Body of pancreas (tissue), 4 donors: ENCODE data around the gene ALG11. TPM values are rescaled to one million over a fixed set of nuclear protein-coding genes. Genes with fewer than 3 reads are reported as not detected.

Experiments used
- ATAC-seq: fragments of 150-250 bp; one replicate; pipeline ENCODE4 v1.9.1; 2016
- DNase-seq, 4 donors: peaks; one replicate each; pipeline ENCODE4 v3.0.0-alpha.2; 2019
- H3K27ac ChIP-seq, 4 donors: fragments of 200-600 bp; sonication (generic); 1 replicate in 3 of 4; 2 replicates in 1 of 4; pipeline versions ENCODE4 v1.5.1 to v1.6.1; 2016 to 2019; ENCODE audit warnings: mild to moderate bottlenecking in 1 of 4, mixed read lengths in 1 of 4, moderate library complexity in 1 of 4
- H3K27me3 ChIP-seq, 2 donors: fragments of 200-600 bp; sonication (generic); one replicate each; pipeline ENCODE4 v1.6.0; 2016; ENCODE audit warnings: mild to moderate bottlenecking in 1 of 2
- H3K36me3 ChIP-seq, 2 donors: fragments of 200-600 bp; sonication (generic); replicated peaks in 1 of 2; 2 replicates each; pipeline ENCODE4 v1.5.1; 2016; ENCODE audit warnings: low read depth in 2 of 2; ENCODE audit not compliant: insufficient read depth in 1 of 2
- H3K4me1 ChIP-seq: fragments of 200-600 bp; sonication (generic); one replicate; pipeline ENCODE4 v1.6.0; 2016
- H3K4me3 ChIP-seq, 2 donors: fragments of 200-600 bp; sonication (generic); 1 replicate in 1 of 2; 2 replicates in 1 of 2; pipeline ENCODE4 v1.5.1; 2016 to 2019
- H3K9me3 ChIP-seq, 3 donors: fragments of 200-600 bp; sonication (generic); 1 replicate in 2 of 3; 2 replicates in 1 of 3; pipeline ENCODE4 v1.5.1; 2016
- POLR2A ChIP-seq, 3 donors: fragments of 450-650 bp; IDR thresholded peaks; one replicate each; pipeline ENCODE4 v1.6.1; 2016; ENCODE audit warnings: antibody characterized with exemption in 3 of 3, mild to moderate bottlenecking in 2 of 3
- WGBS, 2 donors: methylation state at CpG; one replicate each; pipeline ENCODE4 v1.1.5; 2017; 5-methylcytosine and 5-hydroxymethylcytosine counted together
- intact Hi-C: fragments of 100-400 bp; cut with DNase I; formaldehyde crosslinking; loops from one replicate; pipeline ENCODE4 v1.15.1; 2023
- total RNA-seq, 2 donors: library from RNA; depleted of rRNA; stranded (reverse); fragments of >200 nt; gene quantifications; one replicate each; pipeline ENCODE4 v1.1.0, GENCODE V29; 2016
- TF ChIP-seq, protein P1 (sequence below), 7 experiments: fragments of 450-650 bp in 4 of 7; fragments of 200-600 bp in 3 of 7; sonication (generic) in 3 of 7; IDR thresholded peaks; one replicate each; pipeline ENCODE4 v1.5.1; 2016 to 2019; ENCODE audit warnings: antibody characterized with exemption in 7 of 7

The ALG11 gene
- total RNA-seq, 2 donors from 2014 or later: 9.2 to 16.1 TPM

DNA sequence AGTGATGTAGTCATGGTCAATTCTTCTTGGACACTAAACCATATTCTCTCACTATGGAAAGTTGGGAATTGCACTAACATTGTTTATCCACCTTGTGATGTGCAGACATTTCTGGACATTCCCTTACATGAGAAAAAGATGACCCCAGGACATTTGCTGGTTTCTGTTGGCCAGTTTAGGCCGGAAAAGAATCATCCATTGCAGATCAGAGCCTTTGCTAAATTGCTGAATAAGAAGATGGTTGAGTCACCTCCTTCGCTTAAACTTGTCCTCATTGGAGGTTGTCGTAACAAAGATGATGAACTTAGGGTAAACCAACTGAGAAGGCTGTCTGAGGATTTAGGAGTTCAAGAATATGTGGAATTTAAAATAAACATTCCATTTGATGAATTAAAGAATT is 12.3 kb downstream of the ALG11 start, which contains the start of gene UTP14C:
Gene UTP14C (plus strand): TSS at position 211 of the 400 bp plus-strand sequence. CDS start 4,114 bp downstream, outside the sequence.
- DNase-seq (no peak), ATAC-seq (no peak)
- H3K36me3 ChIP-seq: peaks cover 0 to 6% of the 10 kb centered on the region in 2 donors
- peak within 1 kb of the TSS in 1 of 4 donors; percentile 47 for H3K27ac ChIP-seq
- intact Hi-C loops: no loop called here
- H3K9me3 ChIP-seq: no peaks in the 10 kb centered on the region
- no peak within 1 kb of the TSS for H3K4me3 ChIP-seq
- peaks cover 29% of the 10 kb centered on the region for H3K4me1 ChIP-seq
- no peaks in the 10 kb centered on the region for H3K27me3 ChIP-seq
- 95 to 97% methylated on average over 3 of the region's 3 CpGs for WGBS, 2 donors
- TF ChIP-seq, protein P1, sequence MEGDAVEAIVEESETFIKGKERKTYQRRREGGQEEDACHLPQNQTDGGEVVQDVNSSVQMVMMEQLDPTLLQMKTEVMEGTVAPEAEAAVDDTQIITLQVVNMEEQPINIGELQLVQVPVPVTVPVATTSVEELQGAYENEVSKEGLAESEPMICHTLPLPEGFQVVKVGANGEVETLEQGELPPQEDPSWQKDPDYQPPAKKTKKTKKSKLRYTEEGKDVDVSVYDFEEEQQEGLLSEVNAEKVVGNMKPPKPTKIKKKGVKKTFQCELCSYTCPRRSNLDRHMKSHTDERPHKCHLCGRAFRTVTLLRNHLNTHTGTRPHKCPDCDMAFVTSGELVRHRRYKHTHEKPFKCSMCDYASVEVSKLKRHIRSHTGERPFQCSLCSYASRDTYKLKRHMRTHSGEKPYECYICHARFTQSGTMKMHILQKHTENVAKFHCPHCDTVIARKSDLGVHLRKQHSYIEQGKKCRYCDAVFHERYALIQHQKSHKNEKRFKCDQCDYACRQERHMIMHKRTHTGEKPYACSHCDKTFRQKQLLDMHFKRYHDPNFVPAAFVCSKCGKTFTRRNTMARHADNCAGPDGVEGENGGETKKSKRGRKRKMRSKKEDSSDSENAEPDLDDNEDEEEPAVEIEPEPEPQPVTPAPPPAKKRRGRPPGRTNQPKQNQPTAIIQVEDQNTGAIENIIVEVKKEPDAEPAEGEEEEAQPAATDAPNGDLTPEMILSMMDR (IDR thresholded peaks at IDR 0.05): no peak
- TF ChIP-seq POLR2A (IDR thresholded peaks at IDR 0.05): no peak

DNA sequence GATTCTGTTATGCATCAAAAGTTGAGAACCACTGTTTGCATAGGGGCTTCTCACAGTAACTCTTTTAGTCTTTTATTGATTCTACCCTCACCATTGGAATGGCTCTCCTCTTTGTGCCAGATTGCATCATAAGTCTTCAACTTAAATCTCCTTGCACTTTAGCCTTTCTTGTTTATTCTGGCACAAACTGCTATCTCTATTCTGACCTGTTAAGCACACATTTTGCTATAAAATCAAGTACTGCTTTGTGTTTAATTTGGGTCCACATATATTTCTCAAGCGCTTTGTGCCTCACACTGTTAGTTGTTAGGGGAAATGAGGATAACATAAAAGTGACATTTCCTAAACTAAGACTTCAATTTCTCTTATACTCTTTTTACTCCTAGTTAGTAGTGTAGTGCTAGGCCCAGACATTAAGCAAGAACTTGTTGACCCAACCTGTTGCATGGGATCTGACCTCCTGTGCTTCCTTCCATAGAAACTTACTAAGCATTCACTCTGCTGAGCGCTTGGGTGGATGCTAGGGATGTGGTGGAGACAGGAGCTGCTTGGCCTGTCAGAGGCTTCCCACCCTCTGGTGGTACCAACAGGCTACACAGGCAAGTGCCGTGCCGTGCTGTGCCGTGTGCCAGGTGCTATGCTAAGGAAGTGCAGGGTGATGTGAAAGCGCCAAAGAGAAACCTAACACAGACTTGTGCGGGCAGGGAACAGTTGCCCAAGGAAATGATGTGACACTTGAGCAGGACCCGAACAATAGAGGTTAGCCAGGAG is 13.5 kb downstream of the ALG11 start:
- Histone ChIP-seq H3K27me3 (no peaks in the 10 kb centered on the region), H3K4me3 (no peak overlapping the region), H3K9me3 (no peaks in the 10 kb centered on the region), H3K27ac (peak overlapping the region in 2 of 4 donors; percentile 26 to 47), H3K4me1 (peaks cover 32% of the 10 kb centered on the region), H3K36me3 (peaks cover 0 to 3% of the 10 kb centered on the region in 2 donors)
- intact Hi-C loops: no loop called here
- WGBS, 2 donors: 82 to 87% methylated on average over 8 of the region's 8 CpGs
- ATAC-seq (peak; percentile 64), DNase-seq (peak in 1 of 4 donors; percentile 10)
- TF ChIP-seq POLR2A (IDR thresholded peaks at IDR 0.05): no peak
- TF ChIP-seq, protein P1 (IDR thresholded peaks at IDR 0.05): no peak

DNA sequence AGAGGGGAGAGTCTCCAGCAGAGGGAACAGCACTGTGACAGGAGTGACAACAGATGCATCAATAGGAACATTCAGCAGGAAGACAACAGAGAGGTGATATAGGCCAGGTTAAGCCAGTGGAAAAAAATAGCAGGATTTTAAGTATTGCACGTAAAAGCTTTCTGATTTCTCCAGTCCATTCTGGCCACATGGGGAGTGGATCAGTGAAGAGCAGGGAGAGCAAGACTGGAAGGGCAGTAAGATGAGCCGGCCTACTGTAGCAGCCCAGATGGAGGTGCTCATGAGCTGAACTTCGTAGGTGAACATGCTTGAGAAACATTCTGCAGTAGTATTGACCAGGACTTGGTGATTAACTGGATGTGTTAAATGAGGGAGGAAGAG is 14.0 kb downstream of the ALG11 start:
- TF ChIP-seq, protein P1 (IDR thresholded peaks at IDR 0.05): no peak
- TF ChIP-seq POLR2A (IDR thresholded peaks at IDR 0.05): no peak
- peaks cover 0 to 3% of the 10 kb centered on the region in 2 donors for H3K36me3 ChIP-seq

DNA sequence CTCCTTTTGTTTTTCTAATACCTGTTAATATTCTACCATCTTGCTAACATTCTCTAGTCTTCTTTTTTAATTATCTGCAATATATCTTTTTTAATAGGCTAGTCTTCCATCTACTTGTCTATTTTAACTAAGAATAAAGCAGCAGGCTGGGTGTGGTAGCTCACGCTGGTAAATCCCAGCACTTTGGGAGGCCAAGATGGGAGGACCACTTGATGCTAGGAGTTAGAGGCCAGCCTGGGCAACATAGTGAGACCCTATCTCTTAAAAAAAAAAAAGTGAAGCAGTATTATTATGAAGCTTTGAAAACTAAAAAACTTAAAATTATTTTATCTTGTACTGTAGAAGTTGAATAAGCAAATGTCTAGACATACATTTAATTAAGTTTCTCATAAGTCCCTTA is 15.6 kb downstream of the ALG11 start:
- DNase-seq: no peak
- intact Hi-C loops: no loop called here
- peaks cover 32% of the 10 kb centered on the region for H3K4me1 ChIP-seq
- WGBS, 2 donors: 94 to 98% methylated on average over 1 of the region's 1 CpG
- no peaks in the 10 kb centered on the region for H3K9me3 ChIP-seq
- TF ChIP-seq, protein P1 (IDR thresholded peaks at IDR 0.05): no peak
- TF ChIP-seq POLR2A (IDR thresholded peaks at IDR 0.05): no peak
- H3K27me3 ChIP-seq: no peaks in the 10 kb centered on the region
- ATAC-seq: no peak
- peaks cover 0 to 3% of the 10 kb centered on the region in 2 donors for H3K36me3 ChIP-seq
- no peak overlapping the region for H3K4me3 ChIP-seq
- H3K27ac ChIP-seq: no peak overlapping the region

More for the DNA sequence above, 14.0 kb downstream of the ALG11 start:
- H3K27me3 ChIP-seq: no peaks in the 10 kb centered on the region
- H3K4me1 ChIP-seq: peaks cover 32% of the 10 kb centered on the region
- H3K9me3 ChIP-seq: no peaks in the 10 kb centered on the region
- no peak for DNase-seq
- intact Hi-C loops: no loop called here
- no peak for ATAC-seq
- H3K27ac ChIP-seq: peak overlapping the region in 1 of 4 donors; percentile 47
- 92 to 95% methylated on average over 3 of the region's 3 CpGs for WGBS, 2 donors
- no peak overlapping the region for H3K4me3 ChIP-seq
